WTC11 (cell line): ENCODE measurements around the gene MRPL54.

Source experiments
- ETV6 ChIP-seq: sonication (generic); formaldehyde crosslinking; IDR thresholded peaks from 2 replicates; pipeline ENCODE4 v1.8.1; 2022; ENCODE audit warnings: mild to moderate bottlenecking, missing genetic modification reagents
- GABPB1 ChIP-seq: sonication (generic); formaldehyde crosslinking; IDR thresholded peaks from 2 replicates; pipeline ENCODE4 v1.8.1; 2023; ENCODE audit warnings: mild to moderate bottlenecking, missing genetic modification reagents
- ZNF121 ChIP-seq: sonication (generic); formaldehyde crosslinking; IDR thresholded peaks from 2 replicates; pipeline ENCODE4 v1.8.0; 2023; ENCODE audit warnings: missing genetic modification reagents
- ZNF671 ChIP-seq: fragments of 250-450 bp; sonication (Bioruptor Pico); IDR thresholded peaks from 2 replicates; pipeline ENCODE4 v1.8.0; 2021; ENCODE audit warnings: mild to moderate bottlenecking
- TF ChIP-seq, protein P1 (sequence below): sonication (generic); formaldehyde crosslinking; IDR thresholded peaks from 2 replicates; pipeline ENCODE4 v1.8.1; 2023; ENCODE audit warnings: mild to moderate bottlenecking, missing genetic modification reagents
- TF ChIP-seq, protein P2 (sequence below): fragments of 200-600 bp; IDR thresholded peaks from 2 replicates; pipeline ENCODE4 v1.8.0; 2022; ENCODE audit warnings: antibody characterized with exemption

GRCh38 chr19:3798137-3798536, 35.7 kb downstream of the MRPL54 start:
- TF ChIP-seq ZNF121 (CRISPR knock-in tag) (no peak), ZNF671 (CRISPR knock-in tag) (no peak), ETV6 (no peak), GABPB1 (CRISPR knock-in tag) (no peak)
- TF ChIP-seq, protein P1, sequence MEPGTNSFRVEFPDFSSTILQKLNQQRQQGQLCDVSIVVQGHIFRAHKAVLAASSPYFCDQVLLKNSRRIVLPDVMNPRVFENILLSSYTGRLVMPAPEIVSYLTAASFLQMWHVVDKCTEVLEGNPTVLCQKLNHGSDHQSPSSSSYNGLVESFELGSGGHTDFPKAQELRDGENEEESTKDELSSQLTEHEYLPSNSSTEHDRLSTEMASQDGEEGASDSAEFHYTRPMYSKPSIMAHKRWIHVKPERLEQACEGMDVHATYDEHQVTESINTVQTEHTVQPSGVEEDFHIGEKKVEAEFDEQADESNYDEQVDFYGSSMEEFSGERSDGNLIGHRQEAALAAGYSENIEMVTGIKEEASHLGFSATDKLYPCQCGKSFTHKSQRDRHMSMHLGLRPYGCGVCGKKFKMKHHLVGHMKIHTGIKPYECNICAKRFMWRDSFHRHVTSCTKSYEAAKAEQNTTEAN (CRISPR knock-in tag) = no peak
- TF ChIP-seq, protein P2, sequence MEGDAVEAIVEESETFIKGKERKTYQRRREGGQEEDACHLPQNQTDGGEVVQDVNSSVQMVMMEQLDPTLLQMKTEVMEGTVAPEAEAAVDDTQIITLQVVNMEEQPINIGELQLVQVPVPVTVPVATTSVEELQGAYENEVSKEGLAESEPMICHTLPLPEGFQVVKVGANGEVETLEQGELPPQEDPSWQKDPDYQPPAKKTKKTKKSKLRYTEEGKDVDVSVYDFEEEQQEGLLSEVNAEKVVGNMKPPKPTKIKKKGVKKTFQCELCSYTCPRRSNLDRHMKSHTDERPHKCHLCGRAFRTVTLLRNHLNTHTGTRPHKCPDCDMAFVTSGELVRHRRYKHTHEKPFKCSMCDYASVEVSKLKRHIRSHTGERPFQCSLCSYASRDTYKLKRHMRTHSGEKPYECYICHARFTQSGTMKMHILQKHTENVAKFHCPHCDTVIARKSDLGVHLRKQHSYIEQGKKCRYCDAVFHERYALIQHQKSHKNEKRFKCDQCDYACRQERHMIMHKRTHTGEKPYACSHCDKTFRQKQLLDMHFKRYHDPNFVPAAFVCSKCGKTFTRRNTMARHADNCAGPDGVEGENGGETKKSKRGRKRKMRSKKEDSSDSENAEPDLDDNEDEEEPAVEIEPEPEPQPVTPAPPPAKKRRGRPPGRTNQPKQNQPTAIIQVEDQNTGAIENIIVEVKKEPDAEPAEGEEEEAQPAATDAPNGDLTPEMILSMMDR = no peak
